PC-9 (cell line): ENCODE measurements around the gene CMIP. TPM values are rescaled to one million over a fixed set of nuclear protein-coding genes. Genes with fewer than 3 reads are reported as not detected.

ENCODE experiments used
- BruUV-seq: library from RNA; stranded (reverse); fragments of 400-500 nt; replicated peaks from 2 replicates; lab custom pipeline; 2021; lab: Mats Ljungman, UMichigan
- CTCF ChIA-PET: fragments of 300-600 bp; sonication (Branson Sonifier 250); formaldehyde crosslinking; loops from one replicate; lab custom pipeline; 2022; ENCODE audit warnings: antibody characterized with exemption; lab: Charles Lee
- POLR2A ChIA-PET: fragments of 300-600 bp; sonication (Branson Sonifier 250); formaldehyde crosslinking; loops from one replicate; lab custom pipeline; 2022; ENCODE audit warnings: antibody characterized with exemption; ENCODE audit not compliant: unreplicated experiment; lab: Charles Lee
- DNase-seq, 2 experiments: peaks; one replicate each; pipeline versions ENCODE4 v3.0.0 to v3.0.0-alpha.2; 2015 to 2022; ENCODE audit warnings: mixed read lengths in 1 of 2
- H2AFZ ChIP-seq: fragments of 200-600 bp; sonication (generic); 2 replicates; pipeline ENCODE4 v1.8.1; 2017; ENCODE audit warnings: antibody characterized with exemption
- H3F3A ChIP-seq: fragments of 200-600 bp; sonication (generic); 2 replicates; pipeline ENCODE4 v1.8.1; 2017; ENCODE audit warnings: antibody characterized with exemption, mild to moderate bottlenecking, low read depth; ENCODE audit not compliant: insufficient read depth
- H3K27ac ChIP-seq: fragments of 200-600 bp; sonication (generic); 2 replicates; pipeline ENCODE4 v1.6.1; 2016; ENCODE audit warnings: mixed run types
- H3K27me3 ChIP-seq: fragments of 200-600 bp; sonication (generic); 2 replicates; pipeline ENCODE4 v1.6.1; 2016; ENCODE audit warnings: low read depth, mixed run types; ENCODE audit not compliant: insufficient read depth
- H3K36me3 ChIP-seq: fragments of 200-600 bp; sonication (generic); 2 replicates; pipeline ENCODE4 v1.6.1; 2016; ENCODE audit warnings: low read depth, mixed run types
- H3K4me1 ChIP-seq: fragments of 200-600 bp; sonication (generic); replicated peaks from 2 replicates; pipeline ENCODE4 v1.6.1; 2016; ENCODE audit warnings: mixed run types; ENCODE audit not compliant: insufficient read depth
- H3K4me2 ChIP-seq: fragments of 200-600 bp; sonication (generic); 2 replicates; pipeline ENCODE4 v1.6.1; 2017; ENCODE audit warnings: mixed run types
- H3K4me3 ChIP-seq: fragments of 200-600 bp; sonication (generic); 2 replicates; pipeline ENCODE4 v1.6.1; 2016; ENCODE audit warnings: mixed run types
- H3K79me2 ChIP-seq: fragments of 200-600 bp; sonication (generic); 2 replicates; pipeline ENCODE4 v1.6.1; 2017; ENCODE audit warnings: low read depth, mixed run types
- H3K9me2 ChIP-seq: fragments of 200-600 bp; sonication (generic); 2 replicates; pipeline ENCODE4 v1.8.1; 2017; ENCODE audit warnings: mild to moderate bottlenecking; ENCODE audit not compliant: insufficient read depth
- H3K9me3 ChIP-seq: fragments of 200-600 bp; sonication (generic); 2 replicates; pipeline ENCODE4 v1.8.1; 2016; ENCODE audit warnings: low read depth; ENCODE audit not compliant: insufficient read depth
- H4K20me1 ChIP-seq: fragments of 200-600 bp; sonication (generic); 2 replicates; pipeline ENCODE4 v1.8.1; 2017; ENCODE audit not compliant: insufficient read depth
- EZH2 ChIP-seq: fragments of 200-600 bp; sonication (generic); IDR thresholded peaks from 2 replicates; pipeline ENCODE4 v1.8.0; 2017; ENCODE audit warnings: antibody characterized with exemption, low read depth
- intact Hi-C: fragments of 100-400 bp; cut with micrococcal nuclease; formaldehyde crosslinking; loops from one replicate; pipeline ENCODE4 v1.10.0; 2022; ENCODE audit not compliant: unreplicated experiment
- total RNA-seq: library from RNA; stranded (reverse); gene quantifications from 2 replicates; pipeline ENCODE4 v1.2.3, GENCODE V29; 2021
- TF ChIP-seq, protein P1 (sequence below): fragments of 200-600 bp; sonication (generic); conservative IDR thresholded peaks from 2 replicates; pipeline ENCODE4 v1.6.1; 2017; ENCODE audit warnings: mixed run types, antibody characterized with exemption, mild to moderate bottlenecking, moderate library complexity

Gene CMIP
- total RNA-seq, 1 experiment from 2014 or later = 96.6 TPM

DNA sequence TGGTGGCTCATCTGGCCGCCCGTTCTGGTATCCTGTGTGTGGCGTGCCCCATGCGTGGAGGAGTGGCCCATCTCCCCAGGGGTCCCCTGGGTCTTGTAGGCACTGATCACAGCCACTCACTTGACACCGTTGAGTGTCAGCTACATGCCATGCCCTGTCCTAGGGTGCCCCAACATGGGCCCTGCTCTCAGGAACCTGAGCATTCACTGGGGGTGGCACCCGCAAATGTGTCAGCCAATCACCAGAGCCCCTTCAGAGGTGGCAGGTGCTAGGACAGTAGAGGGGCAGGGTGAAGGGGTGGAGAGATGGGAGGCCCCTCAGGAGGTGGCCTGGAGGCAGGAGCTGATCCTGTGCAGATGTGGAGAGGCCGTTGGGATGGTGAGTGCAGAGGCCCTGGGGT, 27.8 kb downstream of the CMIP start:
- intact Hi-C loops = no loop called here
- Histone ChIP-seq H3K4me3 (no peak overlapping the region), H3K36me3 (0 out of 2 replicates have a peak, but pooled peaks cover 6% of the 10 kb centered on the region), H3K27me3 (no peaks in the 10 kb centered on the region), H3K9me3 (no peaks in the 10 kb centered on the region), H3K4me1 (no peaks in the 10 kb centered on the region), H3K4me2 (no peak overlapping the region), H3K79me2 (peaks cover 90% of the 10 kb centered on the region), H3K27ac (no peak overlapping the region), H3F3A (peaks cover 29% of the 10 kb centered on the region; the same call in 1 of the 2 replicates), H4K20me1 (peaks cover 79% of the 10 kb centered on the region), H2AFZ (no peak overlapping the region), H3K9me2 (no peaks in the 10 kb centered on the region)
- TF ChIP-seq, protein P1, sequence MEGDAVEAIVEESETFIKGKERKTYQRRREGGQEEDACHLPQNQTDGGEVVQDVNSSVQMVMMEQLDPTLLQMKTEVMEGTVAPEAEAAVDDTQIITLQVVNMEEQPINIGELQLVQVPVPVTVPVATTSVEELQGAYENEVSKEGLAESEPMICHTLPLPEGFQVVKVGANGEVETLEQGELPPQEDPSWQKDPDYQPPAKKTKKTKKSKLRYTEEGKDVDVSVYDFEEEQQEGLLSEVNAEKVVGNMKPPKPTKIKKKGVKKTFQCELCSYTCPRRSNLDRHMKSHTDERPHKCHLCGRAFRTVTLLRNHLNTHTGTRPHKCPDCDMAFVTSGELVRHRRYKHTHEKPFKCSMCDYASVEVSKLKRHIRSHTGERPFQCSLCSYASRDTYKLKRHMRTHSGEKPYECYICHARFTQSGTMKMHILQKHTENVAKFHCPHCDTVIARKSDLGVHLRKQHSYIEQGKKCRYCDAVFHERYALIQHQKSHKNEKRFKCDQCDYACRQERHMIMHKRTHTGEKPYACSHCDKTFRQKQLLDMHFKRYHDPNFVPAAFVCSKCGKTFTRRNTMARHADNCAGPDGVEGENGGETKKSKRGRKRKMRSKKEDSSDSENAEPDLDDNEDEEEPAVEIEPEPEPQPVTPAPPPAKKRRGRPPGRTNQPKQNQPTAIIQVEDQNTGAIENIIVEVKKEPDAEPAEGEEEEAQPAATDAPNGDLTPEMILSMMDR = no peak
- TF ChIP-seq EZH2 = no peak
- ChIA-PET CTCF (no interaction called here), POLR2A (no interaction called here)
- no TSS peak for BruUV-seq
- DNase-seq = no peak

DNA sequence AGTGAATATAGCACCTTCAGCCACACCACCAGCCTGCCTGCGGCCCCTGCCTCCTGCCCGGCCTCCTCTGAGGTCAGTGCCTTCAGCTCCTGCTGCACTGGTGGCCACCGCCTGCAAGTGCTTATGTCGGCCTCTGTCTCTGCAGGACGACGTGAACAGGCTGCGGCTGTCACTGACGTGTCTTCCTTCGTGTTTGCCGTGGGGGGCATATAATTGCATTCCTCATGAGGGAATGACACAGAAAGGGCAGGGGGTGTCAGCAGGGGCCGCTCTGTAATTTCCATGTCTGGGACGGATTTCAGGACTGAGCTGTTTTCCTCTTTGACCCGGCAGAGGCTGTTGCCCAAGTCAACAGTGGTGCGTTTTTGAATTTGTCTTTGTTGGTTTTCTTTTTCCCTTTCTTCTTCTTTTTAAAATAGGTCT, 28.5 kb downstream of the CMIP start:
- Histone ChIP-seq H3K4me2 (no peak overlapping the region), H3K79me2 (peaks cover 90% of the 10 kb centered on the region), H3K27me3 (no peaks in the 10 kb centered on the region), H2AFZ (no peak overlapping the region), H3K9me3 (no peaks in the 10 kb centered on the region), H3K9me2 (no peaks in the 10 kb centered on the region), H3K27ac (no peak overlapping the region), H3F3A (peaks cover 29% of the 10 kb centered on the region; the same call in 1 of the 2 replicates), H3K36me3 (0 out of 2 replicates have a peak, but pooled peaks cover 6% of the 10 kb centered on the region), H3K4me3 (no peak overlapping the region), H4K20me1 (peaks cover 72% of the 10 kb centered on the region), H3K4me1 (no peaks in the 10 kb centered on the region)
- ChIA-PET POLR2A (no interaction called here), CTCF (no interaction called here)
- no peak for DNase-seq
- TF ChIP-seq, protein P1 = no peak
- no peak for TF ChIP-seq EZH2
- BruUV-seq = no TSS peak
- intact Hi-C loops = no loop called here

DNA sequence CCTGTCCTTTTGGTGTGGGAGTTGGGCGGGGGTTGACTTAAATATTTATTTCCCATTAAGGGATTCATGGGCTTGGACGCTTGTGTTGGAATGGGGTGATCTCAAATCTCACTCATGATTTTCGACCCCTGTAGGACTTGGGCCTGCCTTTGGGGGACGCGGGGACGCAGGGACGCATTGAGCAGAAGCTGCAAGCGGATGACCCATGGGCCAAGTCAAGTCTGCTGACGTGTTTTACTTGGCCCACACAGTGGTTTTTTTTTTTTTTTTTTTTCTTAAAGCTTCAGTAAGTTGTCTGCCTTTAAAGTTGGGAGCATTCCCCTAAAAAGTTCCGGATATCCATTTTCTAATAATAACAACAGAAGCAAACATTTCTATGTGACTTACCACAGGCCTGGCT, 28.9 kb downstream of the CMIP start:
- TF ChIP-seq, protein P1 = no peak
- no peak for TF ChIP-seq EZH2
- Histone ChIP-seq H3K4me3 (no peak overlapping the region), H3K9me3 (no peaks in the 10 kb centered on the region), H3K4me2 (no peak overlapping the region), H3K36me3 (0 out of 2 replicates have a peak, but pooled peaks cover 6% of the 10 kb centered on the region), H3F3A (peaks cover 29% of the 10 kb centered on the region; the same call in 1 of the 2 replicates), H3K27ac (no peak overlapping the region), H3K79me2 (peaks cover 90% of the 10 kb centered on the region), H3K27me3 (no peaks in the 10 kb centered on the region), H4K20me1 (peaks cover 67% of the 10 kb centered on the region), H3K4me1 (no peaks in the 10 kb centered on the region), H2AFZ (no peak overlapping the region), H3K9me2 (no peaks in the 10 kb centered on the region)
- POLR2A ChIA-PET = no interaction called here
- intact Hi-C loops = no loop called here
- DNase-seq = no peak
- BruUV-seq = no TSS peak
- CTCF ChIA-PET = no interaction called here
